NCI-H526 treated with DMSO at 0.1 percent for 48 hours (cell line): ENCODE measurements around the gene IL34.

Experiments used
- DNase-seq: peaks from one replicate; lab custom pipeline; 2025; lab: John Stamatoyannopoulos, UW

Gene IL34

DNA sequence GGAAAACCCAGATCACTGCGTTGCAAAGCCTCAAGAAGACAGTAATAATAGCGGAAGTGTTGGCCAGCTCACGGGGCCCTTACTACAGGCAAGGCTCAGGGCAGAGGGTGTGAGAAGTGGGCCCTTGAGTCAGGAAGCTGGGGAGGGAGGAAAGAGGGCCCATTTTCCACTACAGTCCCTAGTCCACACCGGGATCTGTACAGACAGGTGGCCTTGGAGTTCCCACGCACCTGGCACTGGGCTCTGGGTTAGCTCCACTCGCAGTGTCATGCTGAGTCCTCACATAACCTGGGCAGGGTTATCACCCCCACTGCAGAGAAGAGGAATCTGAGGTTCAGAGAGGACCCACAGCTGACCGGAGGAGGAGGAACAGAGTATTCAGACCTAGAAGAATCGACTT is 56.3 kb downstream of the IL34 start:
- DNase-seq = no peak

- DNase-seq = no peak
Observed at GRCh38 chr16:70703041-70703834, 56.9 kb downstream of the IL34 start.

DNA sequence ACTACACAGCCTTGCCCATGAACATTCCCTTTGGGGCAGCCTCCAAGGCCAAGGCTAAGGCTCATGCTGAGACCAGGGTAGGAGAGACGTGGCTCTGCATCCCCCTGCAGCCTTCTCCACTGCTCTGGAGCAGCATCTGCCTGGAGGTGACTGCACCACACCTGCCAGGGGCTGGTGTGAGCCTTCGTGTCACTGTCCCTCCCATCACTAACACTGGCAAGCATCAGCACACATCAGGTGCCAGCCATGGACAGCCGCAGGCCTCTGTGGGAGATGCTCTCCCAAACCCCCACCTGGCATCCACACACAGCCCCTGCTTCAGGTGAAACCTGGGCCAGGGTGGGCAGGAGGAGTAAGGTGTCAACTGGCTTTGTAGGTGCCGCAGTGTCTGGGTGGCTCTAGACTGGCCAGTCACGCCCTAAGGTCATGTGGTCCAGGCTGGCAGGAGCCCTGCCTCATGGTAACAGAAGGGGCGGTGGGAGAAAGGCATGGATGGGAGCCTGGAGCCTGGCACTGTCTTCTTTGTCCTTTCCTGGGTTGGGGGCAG is 57.5 kb downstream of the IL34 start:
- DNase-seq = no peak

DNA sequence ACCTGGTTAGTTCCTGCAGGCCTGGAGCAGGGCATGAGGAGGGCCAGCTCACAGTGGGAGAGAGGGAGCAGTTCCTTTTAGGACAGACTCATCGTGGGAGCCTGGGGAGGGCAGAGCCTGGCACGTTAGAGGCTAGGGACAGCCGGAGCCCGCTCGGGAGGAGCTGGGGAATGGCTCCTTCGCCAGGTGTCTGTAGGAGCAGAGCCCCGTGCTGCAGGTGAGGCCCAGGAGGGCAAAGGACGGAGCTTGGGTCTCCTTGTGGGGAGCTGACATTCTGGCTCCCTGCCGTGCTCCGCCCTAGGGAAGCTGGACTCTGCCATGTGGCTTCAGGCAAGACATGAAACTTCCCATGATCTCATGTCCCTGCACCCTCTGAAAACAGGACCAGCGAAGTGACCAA is 58.2 kb downstream of the IL34 start:
- DNase-seq = no peak

GRCh38 chr16:70705056-70705455 is 58.7 kb downstream of the IL34 start:
- DNase-seq = no peak

DNA sequence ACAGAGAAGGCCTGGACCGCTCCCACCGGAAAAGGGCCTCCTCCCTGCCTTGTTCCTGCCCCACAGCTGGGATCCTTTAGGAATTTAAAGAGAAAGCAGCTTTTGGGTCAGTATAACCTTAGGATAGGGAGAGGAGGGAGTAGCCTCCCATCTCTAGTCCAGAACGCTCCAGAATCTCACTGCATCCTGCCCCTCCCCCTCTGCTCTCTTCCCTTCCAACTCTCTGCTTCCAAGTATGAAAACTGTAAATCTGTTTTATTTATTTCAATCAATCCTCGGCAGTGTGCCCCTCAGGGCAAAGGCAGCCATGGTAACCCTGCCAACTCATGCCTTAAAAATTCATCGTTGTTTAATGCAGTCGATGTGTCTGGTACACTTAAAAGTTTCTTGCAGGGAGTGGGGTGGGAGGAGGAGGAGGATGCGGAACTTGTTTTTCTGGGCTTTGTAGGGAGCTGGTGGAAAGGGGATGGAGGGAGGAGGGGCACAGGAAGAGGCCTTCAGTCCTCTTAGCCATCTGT is 60.6 kb downstream of the IL34 start:
- DNase-seq = no peak

- no peak for DNase-seq
Observed at GRCh38 chr16:70708366-70709246, 62.2 kb downstream of the IL34 start.

DNA sequence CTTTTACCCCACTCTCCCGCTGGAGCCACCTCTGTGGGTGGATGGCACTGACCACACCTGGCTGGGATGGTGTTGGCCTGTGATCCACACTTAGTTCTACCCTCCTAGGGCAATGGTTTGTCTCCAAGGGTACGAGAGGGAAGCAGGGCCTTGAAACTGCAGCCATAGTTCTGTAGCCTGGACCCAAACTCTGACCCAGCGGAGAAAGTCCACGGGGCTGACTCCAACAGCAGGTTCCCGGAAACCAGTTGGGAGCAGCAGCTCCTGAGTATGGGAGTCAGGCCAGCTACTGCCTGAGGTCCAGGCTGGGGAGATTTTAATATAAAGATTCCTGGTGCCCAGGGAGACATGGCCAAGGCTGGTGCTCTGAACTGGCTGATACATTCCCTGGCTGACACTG is 63.1 kb downstream of the IL34 start:
- DNase-seq = no peak

GRCh38 chr16:70709942-70710341 is 63.6 kb downstream of the IL34 start:
- DNase-seq = no peak
